GM18526 (cell line): Measurements from ENCODE around the gene SLC15A4.

Source experiments
- POLR2A ChIP-seq: IDR thresholded peaks from 3 replicates; pipeline ENCODE4 v1.6.1; 2011; ENCODE audit not compliant: insufficient read length; ENCODE audit errors: extremely low read depth

SLC15A4 gene

GRCh38 chr12:128818065-128819022 is 5.4 kb downstream of the SLC15A4 start:
- no peak for TF ChIP-seq POLR2A

- TF ChIP-seq POLR2A = no peak
Observed at GRCh38 chr12:128817111-128818015, 6.4 kb downstream of the SLC15A4 start.

GRCh38 chr12:128816643-128816920 is 7.2 kb downstream of the SLC15A4 start:
- no peak for TF ChIP-seq POLR2A

GRCh38 chr12:128815779-128816642 is 7.7 kb downstream of the SLC15A4 start:
- TF ChIP-seq POLR2A = no peak

- TF ChIP-seq POLR2A = no peak
Observed at GRCh38 chr12:128814411-128815261, 9.1 kb downstream of the SLC15A4 start.

- no peak for TF ChIP-seq POLR2A
Observed at GRCh38 chr12:128813883-128814282, 9.9 kb downstream of the SLC15A4 start.

GRCh38 chr12:128813392-128813791 is 10.4 kb downstream of the SLC15A4 start:
- no peak for TF ChIP-seq POLR2A

- TF ChIP-seq POLR2A = no peak
Observed at GRCh38 chr12:128811806-128812205, 12.0 kb downstream of the SLC15A4 start.

- no peak for TF ChIP-seq POLR2A
Observed at GRCh38 chr12:128810182-128811127, 13.3 kb downstream of the SLC15A4 start.

GRCh38 chr12:128808651-128809050 is 15.1 kb downstream of the SLC15A4 start:
- no peak for TF ChIP-seq POLR2A

GRCh38 chr12:128807161-128807724 is 16.5 kb downstream of the SLC15A4 start:
- no peak for TF ChIP-seq POLR2A

GRCh38 chr12:128806573-128806972 is 17.2 kb downstream of the SLC15A4 start:
- no peak for TF ChIP-seq POLR2A

GRCh38 chr12:128804762-128805161 is 19.0 kb downstream of the SLC15A4 start:
- TF ChIP-seq POLR2A = no peak

GRCh38 chr12:128803788-128804187 is 20.0 kb downstream of the SLC15A4 start:
- TF ChIP-seq POLR2A = no peak
